22Rv1 (cell line): ENCODE data around the gene HPSE2.

Experiments used
- CTCF ChIP-seq: fragments of 450-650 bp; IDR thresholded peaks from 2 replicates; pipeline ENCODE4 v1.5.1; 2017; ENCODE audit warnings: mild to moderate bottlenecking
- ZFX ChIP-seq: fragments of 450-650 bp; IDR thresholded peaks from 2 replicates; pipeline ENCODE4 v1.6.1; 2017; ENCODE audit warnings: antibody characterized with exemption, borderline replicate concordance

GRCh38 chr10:98576096-98576495, 659.6 kb downstream of the HPSE2 start:
- no peak for TF ChIP-seq CTCF
- no peak for TF ChIP-seq ZFX
